ENCODE measurements around the gene XYLB.

The XYLB gene

GRCh38 chr3:38354588-38355330 is 8.2 kb downstream of the XYLB start:
- POLR2A ChIA-PET, result no interaction called here
- no peak for TF ChIP-seq NFRKB (IDR thresholded peaks at IDR 0.05)
- CTCF ChIA-PET, result interaction anchor here (0.6 kb wide), 1 partner anchor 8 kb away, joined by 3 read pairs; the partner anchor contains the start of gene XYLB
- DNase-seq (ENCODE audit: extremely low spot score), result no peak

GRCh38 chr3:38359038-38359437 is 12.5 kb downstream of the XYLB start:
- DNase-seq (ENCODE audit: extremely low spot score), result no peak
- ChIA-PET POLR2A (no interaction called here), CTCF (interaction anchor here (0.8 kb wide), 1 partner anchor 226 kb away, joined by 3 read pairs; no protein-coding TSS in a partner anchor)
- TF ChIP-seq FOXM1 (IDR thresholded peaks at IDR 0.05; ENCODE audit: borderline replicate concordance) (no peak), PKNOX1 (IDR thresholded peaks at IDR 0.05) (no peak), ARNT (IDR thresholded peaks at IDR 0.05) (no peak), ELF4 (IDR thresholded peaks at IDR 0.05) (no peak), LEF1 (IDR thresholded peaks at IDR 0.05; ENCODE audit: borderline replicate concordance) (no peak), NFRKB (IDR thresholded peaks at IDR 0.05) (no peak), FOXA1 (IDR thresholded peaks at IDR 0.05) (no peak), TARDBP (IDR thresholded peaks at IDR 0.05) (no peak), L3MBTL2 (conservative IDR thresholded peaks at IDR 0.05) (no peak), HDGF (IDR thresholded peaks at IDR 0.05; ENCODE audit: borderline replicate concordance) (no peak), SUZ12 (IDR thresholded peaks at IDR 0.05) (no peak), BHLHE40 (IDR thresholded peaks at IDR 0.05; ENCODE audit: borderline replicate concordance) (no peak), ZNF384 (IDR thresholded peaks at IDR 0.05) (no peak)

GRCh38 chr3:38360345-38360744 is 13.8 kb downstream of the XYLB start:
- TF ChIP-seq L3MBTL2 (conservative IDR thresholded peaks at IDR 0.05), result no peak
- TF ChIP-seq FOXA1 (IDR thresholded peaks at IDR 0.05), result no peak
- TF ChIP-seq LEF1 (IDR thresholded peaks at IDR 0.05; ENCODE audit: borderline replicate concordance), result no peak
- no peak for TF ChIP-seq ZNF384 (IDR thresholded peaks at IDR 0.05)
- TF ChIP-seq NFRKB (IDR thresholded peaks at IDR 0.05), result no peak
- ChIA-PET POLR2A (no interaction called here), CTCF (no interaction called here)
- DNase-seq (ENCODE audit: extremely low spot score), result no peak

GRCh38 chr3:38361496-38361895 is 14.9 kb downstream of the XYLB start:
- CTCF ChIA-PET, result no interaction called here
- POLR2A ChIA-PET, result no interaction called here
- TF ChIP-seq FOXM1 (IDR thresholded peaks at IDR 0.05; ENCODE audit: borderline replicate concordance) (no peak), TARDBP (IDR thresholded peaks at IDR 0.05) (no peak), BHLHE40 (IDR thresholded peaks at IDR 0.05; ENCODE audit: borderline replicate concordance) (no peak), CTBP1 (IDR thresholded peaks at IDR 0.05; ENCODE audit: borderline replicate concordance) (no peak), LEF1 (IDR thresholded peaks at IDR 0.05; ENCODE audit: borderline replicate concordance) (no peak), L3MBTL2 (conservative IDR thresholded peaks at IDR 0.05) (no peak), FOXK2 (IDR thresholded peaks at IDR 0.05) (no peak), ZNF384 (IDR thresholded peaks at IDR 0.05) (no peak), HDGF (IDR thresholded peaks at IDR 0.05; ENCODE audit: borderline replicate concordance) (no peak), ELF4 (IDR thresholded peaks at IDR 0.05) (no peak), NFRKB (IDR thresholded peaks at IDR 0.05) (no peak), FOXA1 (IDR thresholded peaks at IDR 0.05) (no peak), SUZ12 (IDR thresholded peaks at IDR 0.05) (no peak), ARNT (IDR thresholded peaks at IDR 0.05) (no peak), SP1 (IDR thresholded peaks at IDR 0.05) (no peak), PKNOX1 (IDR thresholded peaks at IDR 0.05) (no peak)
- DNase-seq (ENCODE audit: extremely low spot score), result no peak

- no peak for TF ChIP-seq ELF4 (IDR thresholded peaks at IDR 0.05)
- TF ChIP-seq PKNOX1 (IDR thresholded peaks at IDR 0.05), result no peak
- no peak for TF ChIP-seq FOXK2 (IDR thresholded peaks at IDR 0.05)
- no peak for TF ChIP-seq ARNT (IDR thresholded peaks at IDR 0.05)
- TF ChIP-seq CTBP1 (IDR thresholded peaks at IDR 0.05; ENCODE audit: borderline replicate concordance), result no peak
- no peak for TF ChIP-seq SP1 (IDR thresholded peaks at IDR 0.05)
- POLR2A ChIA-PET, result no interaction called here
- CTCF ChIA-PET, result no interaction called here
- no peak for DNase-seq (ENCODE audit: extremely low spot score)
Measured at GRCh38 chr3:38362825-38363224, 16.2 kb downstream of the XYLB start.

- DNase-seq (ENCODE audit: extremely low spot score), result no peak
- ChIA-PET CTCF (no interaction called here), POLR2A (no interaction called here)
- no peak for TF ChIP-seq PKNOX1 (IDR thresholded peaks at IDR 0.05)
- TF ChIP-seq FOXM1 (IDR thresholded peaks at IDR 0.05; ENCODE audit: borderline replicate concordance), result no peak
- TF ChIP-seq SP1 (IDR thresholded peaks at IDR 0.05), result no peak
- TF ChIP-seq ARNT (IDR thresholded peaks at IDR 0.05), result no peak
- TF ChIP-seq FOXA1 (IDR thresholded peaks at IDR 0.05), result no peak
- no peak for TF ChIP-seq ELF4 (IDR thresholded peaks at IDR 0.05)
Measured at GRCh38 chr3:38364721-38365400, 18.3 kb downstream of the XYLB start.

All from HEK293T (cell line).